ENCODE data around the gene PIK3AP1. TPM values are rescaled to one million over a fixed set of nuclear protein-coding genes. Genes with fewer than 3 reads are reported as not detected.

The PIK3AP1 gene
- polyA plus RNA-seq, 2 donors = 0.31 to 0.47 TPM

DNA sequence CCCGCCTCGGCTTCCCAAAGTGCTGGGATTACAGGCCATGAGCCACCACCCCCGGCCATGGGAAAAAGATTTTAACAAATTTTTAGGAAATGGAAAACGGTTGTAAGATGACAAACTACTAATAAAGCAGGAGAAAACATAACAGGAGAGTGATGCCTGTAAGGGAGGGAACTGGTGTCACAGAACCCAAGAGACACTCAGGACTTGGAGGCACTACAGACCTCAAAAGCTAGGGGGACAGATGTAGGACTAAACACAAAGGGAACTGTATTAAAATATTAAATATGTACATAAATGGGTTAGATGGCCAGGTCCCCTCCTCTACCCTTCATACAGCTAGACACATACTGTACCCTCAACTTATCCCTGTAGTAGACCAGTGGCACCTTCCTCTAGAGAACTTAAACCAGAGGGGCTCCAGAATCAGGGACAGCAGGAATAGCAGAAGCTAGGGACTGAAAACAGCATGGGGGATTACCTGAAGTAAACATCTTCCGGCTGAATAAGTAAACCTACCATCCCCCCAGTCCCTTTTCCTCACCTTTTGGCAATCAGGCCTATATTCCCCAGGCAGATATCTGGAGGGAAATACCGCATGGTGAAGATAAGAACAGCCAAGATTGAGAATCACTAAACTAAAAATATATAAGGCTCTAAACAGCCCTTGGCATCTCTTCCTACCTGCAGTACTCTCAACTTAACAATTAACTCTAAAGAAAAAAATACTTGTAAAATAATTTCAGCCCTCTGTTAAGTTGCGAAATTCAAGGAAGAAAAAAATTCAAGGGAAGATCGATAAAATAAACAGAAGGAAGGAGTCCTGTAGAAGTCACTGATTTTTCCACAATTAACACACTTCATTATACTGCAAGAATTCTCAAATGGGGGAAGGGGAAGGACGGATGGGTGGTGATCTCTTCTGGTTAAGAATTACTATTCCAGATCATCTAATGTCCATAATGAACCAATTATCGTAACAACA lies 149.0 kb downstream of the PIK3AP1 start:
- no peaks in the 10 kb centered on the region for H3K4me1 ChIP-seq (ENCODE audit: control insufficient read depth in 2 of 2, insufficient read depth in 2 of 2, low read length in 1 of 2)
- WGBS, 2 donors = 78 to 86% methylated on average over 10 of the region's 10 CpGs
- H3K9me3 ChIP-seq (ENCODE audit: control insufficient read depth in 2 of 2, insufficient read depth in 1 of 2, low read depth in 1 of 2, low read length in 1 of 2) = no peaks in the 10 kb centered on the region
- no peak overlapping the region for H3K4me3 ChIP-seq (ENCODE audit: low read depth in 1 of 2, low read length in 2 of 2)
- H3K36me3 ChIP-seq (ENCODE audit: control insufficient read depth in 2 of 2, insufficient read depth in 2 of 2, low read length in 1 of 2) = no peaks in the 10 kb centered on the region
- H3K27me3 ChIP-seq (ENCODE audit: control insufficient read depth in 1 of 2, insufficient read depth in 2 of 2, low read length in 2 of 2) = no peaks in the 10 kb centered on the region
- H3K27ac ChIP-seq (ENCODE audit: low read depth in 2 of 2, low read length in 1 of 2) = no peak overlapping the region

DNA sequence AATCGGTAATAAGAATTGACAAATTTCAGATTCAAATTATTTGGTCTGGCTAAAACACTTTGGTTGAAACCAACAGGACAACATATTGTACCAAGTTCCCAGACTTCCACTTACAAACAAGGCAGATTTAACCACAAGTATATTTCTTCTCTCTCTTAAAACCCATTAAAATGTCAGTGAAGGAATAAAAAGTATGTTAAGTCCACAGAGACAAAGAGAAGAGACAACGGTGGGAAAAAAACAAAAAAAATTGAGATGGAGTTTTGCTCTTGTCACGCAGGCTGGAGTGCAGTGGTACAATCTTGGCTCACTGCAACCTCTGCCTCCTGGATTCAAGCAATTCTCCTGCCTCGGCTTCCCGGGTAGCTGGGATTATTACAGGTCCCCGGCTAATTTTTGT lies 149.8 kb downstream of the PIK3AP1 start:
- Histone ChIP-seq H3K9me3 (ENCODE audit: control insufficient read depth in 2 of 2, insufficient read depth in 1 of 2, low read depth in 1 of 2, low read length in 1 of 2) (no peaks in the 10 kb centered on the region), H3K4me3 (ENCODE audit: low read depth in 1 of 2, low read length in 2 of 2) (no peak overlapping the region), H3K27me3 (ENCODE audit: control insufficient read depth in 1 of 2, insufficient read depth in 2 of 2, low read length in 2 of 2) (no peaks in the 10 kb centered on the region), H3K27ac (ENCODE audit: low read depth in 2 of 2, low read length in 1 of 2) (no peak overlapping the region), H3K36me3 (ENCODE audit: control insufficient read depth in 2 of 2, insufficient read depth in 2 of 2, low read length in 1 of 2) (no peaks in the 10 kb centered on the region), H3K4me1 (ENCODE audit: control insufficient read depth in 2 of 2, insufficient read depth in 2 of 2, low read length in 1 of 2) (no peaks in the 10 kb centered on the region)
- 87 to 90% methylated on average over 6 of the region's 6 CpGs for WGBS, 2 donors

DNA sequence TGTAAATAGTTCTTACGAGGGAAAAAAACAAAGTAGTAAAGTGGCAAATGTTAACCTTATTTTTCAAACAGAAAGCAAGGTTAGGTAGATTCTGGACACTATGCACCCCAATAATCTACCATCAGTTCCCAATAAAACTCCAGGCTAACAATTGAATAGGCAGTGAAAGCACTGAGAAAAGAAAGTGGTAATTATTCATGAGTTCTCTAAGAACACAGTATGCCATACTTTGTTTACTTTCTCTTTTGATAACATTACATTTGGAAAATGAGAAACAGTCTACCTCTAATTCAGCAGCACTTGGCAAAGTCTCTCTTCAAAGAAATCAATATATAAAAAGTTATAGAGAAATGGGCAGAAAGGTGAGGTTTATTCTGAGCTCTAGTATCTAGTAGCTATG lies 151.9 kb downstream of the PIK3AP1 start:
- no peaks in the 10 kb centered on the region for H3K4me1 ChIP-seq (ENCODE audit: control insufficient read depth in 2 of 2, insufficient read depth in 2 of 2, low read length in 1 of 2)
- no peak overlapping the region for H3K27ac ChIP-seq (ENCODE audit: low read depth in 2 of 2, low read length in 1 of 2)
- H3K9me3 ChIP-seq (ENCODE audit: control insufficient read depth in 2 of 2, insufficient read depth in 1 of 2, low read depth in 1 of 2, low read length in 1 of 2) = no peaks in the 10 kb centered on the region
- no peak overlapping the region for H3K4me3 ChIP-seq (ENCODE audit: low read depth in 1 of 2, low read length in 2 of 2)
- no peaks in the 10 kb centered on the region for H3K27me3 ChIP-seq (ENCODE audit: control insufficient read depth in 1 of 2, insufficient read depth in 2 of 2, low read length in 2 of 2)
- H3K36me3 ChIP-seq (ENCODE audit: control insufficient read depth in 2 of 2, insufficient read depth in 2 of 2, low read length in 1 of 2) = no peaks in the 10 kb centered on the region
- 59 to 88% methylated on average over 1 of the region's 1 CpG for WGBS, 2 donors

DNA sequence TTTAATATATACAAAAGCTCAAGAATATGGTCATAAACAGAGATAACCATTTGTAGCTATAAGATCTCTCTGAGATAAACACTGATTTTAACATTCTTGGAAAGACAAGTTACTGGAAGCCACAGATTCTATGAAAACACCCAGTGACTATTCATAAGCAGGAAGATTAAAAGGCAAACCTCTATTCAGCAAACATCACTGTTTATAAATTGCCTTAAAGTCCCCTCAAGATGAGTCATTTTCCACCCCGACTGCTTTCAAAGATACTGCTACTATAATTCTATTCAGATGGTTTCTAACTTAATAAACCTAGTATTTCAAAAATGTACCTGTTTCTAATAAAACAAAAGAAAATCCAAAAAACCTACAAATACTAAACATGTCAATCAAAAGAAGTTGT lies 154.5 kb downstream of the PIK3AP1 start:
- Histone ChIP-seq H3K27me3 (ENCODE audit: control insufficient read depth in 1 of 2, insufficient read depth in 2 of 2, low read length in 2 of 2) (no peaks in the 10 kb centered on the region), H3K36me3 (ENCODE audit: control insufficient read depth in 2 of 2, insufficient read depth in 2 of 2, low read length in 1 of 2) (no peaks in the 10 kb centered on the region), H3K4me1 (ENCODE audit: control insufficient read depth in 2 of 2, insufficient read depth in 2 of 2, low read length in 1 of 2) (no peaks in the 10 kb centered on the region), H3K9me3 (ENCODE audit: control insufficient read depth in 2 of 2, insufficient read depth in 1 of 2, low read depth in 1 of 2, low read length in 1 of 2) (no peaks in the 10 kb centered on the region), H3K27ac (ENCODE audit: low read depth in 2 of 2, low read length in 1 of 2) (no peak overlapping the region), H3K4me3 (ENCODE audit: low read depth in 1 of 2, low read length in 2 of 2) (no peak overlapping the region)
- 5 to 7% methylated on average over 1 of the region's 1 CpG for WGBS, 2 donors

DNA sequence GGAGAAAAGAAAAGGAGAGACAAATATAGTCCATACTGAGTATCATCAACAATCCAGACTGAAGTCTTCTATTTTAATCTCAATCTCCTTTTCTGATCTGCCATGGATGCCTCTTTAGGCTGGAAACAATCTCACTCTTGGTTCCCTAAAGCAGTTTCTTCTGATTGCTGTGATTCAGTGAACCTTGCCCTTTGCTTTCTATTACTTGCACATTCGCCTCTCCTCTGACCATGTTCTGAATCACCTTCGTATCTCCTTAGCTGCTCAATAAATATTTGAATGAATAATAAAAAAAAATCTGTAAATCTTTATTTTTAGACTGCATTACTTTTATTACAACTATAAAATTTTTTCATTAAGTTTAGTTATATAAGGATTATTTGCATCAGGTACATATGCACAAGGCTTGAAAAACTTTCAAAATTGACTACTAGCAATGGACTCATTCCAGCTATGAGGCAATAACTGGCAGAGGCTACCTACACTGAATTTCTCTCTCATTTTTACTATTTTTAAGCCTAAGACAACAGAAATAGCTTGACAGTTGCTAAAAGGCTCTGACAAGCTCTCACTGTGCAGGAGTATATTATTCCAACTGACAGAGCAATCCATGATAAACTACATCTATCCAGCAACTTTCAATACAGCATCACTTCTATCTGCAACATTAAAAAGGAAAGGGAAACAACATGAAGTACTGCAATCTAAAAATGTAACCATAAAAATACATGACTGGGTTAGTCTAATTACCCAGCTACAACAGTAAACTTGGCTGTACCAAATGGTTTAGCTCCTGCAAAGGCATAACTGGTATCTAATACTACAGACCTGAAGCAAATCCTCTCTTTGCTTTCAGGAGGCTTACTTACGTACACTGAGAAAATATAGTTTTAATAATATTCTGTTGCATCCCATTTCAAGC lies 159.1 kb downstream of the PIK3AP1 start:
- H3K27me3 ChIP-seq (ENCODE audit: control insufficient read depth in 1 of 2, insufficient read depth in 2 of 2, low read length in 2 of 2) = no peaks in the 10 kb centered on the region
- H3K9me3 ChIP-seq (ENCODE audit: control insufficient read depth in 2 of 2, insufficient read depth in 1 of 2, low read depth in 1 of 2, low read length in 1 of 2) = no peaks in the 10 kb centered on the region
- no peaks in the 10 kb centered on the region for H3K4me1 ChIP-seq (ENCODE audit: control insufficient read depth in 2 of 2, insufficient read depth in 2 of 2, low read length in 1 of 2)
- 90 to 95% methylated on average over 3 of the region's 3 CpGs for WGBS, 2 donors
- no peak overlapping the region for H3K27ac ChIP-seq (ENCODE audit: low read depth in 2 of 2, low read length in 1 of 2)
- peaks cover 0 to 3% of the 10 kb centered on the region in 2 donors for H3K36me3 ChIP-seq (ENCODE audit: control insufficient read depth in 2 of 2, insufficient read depth in 2 of 2, low read length in 1 of 2)
- H3K4me3 ChIP-seq (ENCODE audit: low read depth in 1 of 2, low read length in 2 of 2) = no peak overlapping the region

DNA sequence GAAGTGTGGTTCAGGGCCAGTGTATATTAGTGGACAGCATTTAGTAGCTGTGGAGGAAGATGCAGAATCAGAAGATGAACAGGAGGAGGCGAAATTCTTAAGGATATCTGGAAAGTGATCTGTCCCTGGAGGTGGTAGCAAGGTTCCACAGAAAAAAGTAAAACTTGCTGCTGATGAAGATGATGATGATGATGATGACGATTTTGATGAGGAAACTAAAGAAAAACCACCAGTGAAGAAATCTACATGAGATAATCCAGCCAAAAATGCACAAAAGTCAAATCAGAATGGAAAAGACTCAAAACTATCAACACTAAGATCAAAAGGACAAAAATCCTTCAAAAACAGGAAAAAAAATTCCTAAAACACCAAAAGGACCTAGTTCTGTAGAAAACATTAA lies 159.8 kb downstream of the PIK3AP1 start:
- WGBS, 2 donors = 90 to 91% methylated on average over 2 of the region's 2 CpGs
- no peak overlapping the region for H3K27ac ChIP-seq (ENCODE audit: low read depth in 2 of 2, low read length in 1 of 2)

DNA sequence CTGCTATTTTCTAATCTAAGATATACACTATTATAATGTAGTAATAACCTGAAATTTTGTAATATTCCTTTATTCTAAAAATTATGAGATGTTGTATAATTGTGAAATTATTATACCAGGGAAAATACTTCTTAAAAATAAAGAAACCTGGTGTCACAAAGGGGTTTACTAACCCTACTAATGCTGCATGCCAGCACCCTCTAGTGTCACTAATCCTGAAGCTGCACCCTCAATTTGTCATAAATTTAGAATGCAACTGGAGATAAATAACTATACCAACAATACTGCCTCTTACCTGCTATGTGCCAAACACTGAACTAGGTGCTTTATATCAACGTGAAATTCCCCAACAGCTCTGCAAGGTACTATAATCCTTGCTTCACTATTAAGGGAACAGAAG lies 164.3 kb downstream of the PIK3AP1 start:
- H3K27me3 ChIP-seq (ENCODE audit: control insufficient read depth in 1 of 2, insufficient read depth in 2 of 2, low read length in 2 of 2) = no peaks in the 10 kb centered on the region
- H3K27ac ChIP-seq (ENCODE audit: low read depth in 2 of 2, low read length in 1 of 2) = no peak overlapping the region
- WGBS, 2 donors = 47 to 59% methylated on average over 1 of the region's 1 CpG
- H3K9me3 ChIP-seq (ENCODE audit: control insufficient read depth in 2 of 2, insufficient read depth in 1 of 2, low read depth in 1 of 2, low read length in 1 of 2) = no peaks in the 10 kb centered on the region
- peaks cover 0 to 3% of the 10 kb centered on the region in 2 donors for H3K36me3 ChIP-seq (ENCODE audit: control insufficient read depth in 2 of 2, insufficient read depth in 2 of 2, low read length in 1 of 2)
- no peaks in the 10 kb centered on the region for H3K4me1 ChIP-seq (ENCODE audit: control insufficient read depth in 2 of 2, insufficient read depth in 2 of 2, low read length in 1 of 2)
- H3K4me3 ChIP-seq (ENCODE audit: low read depth in 1 of 2, low read length in 2 of 2) = no peak overlapping the region

More for the DNA sequence above, 159.8 kb downstream of the PIK3AP1 start:
- Histone ChIP-seq H3K27me3 (ENCODE audit: control insufficient read depth in 1 of 2, insufficient read depth in 2 of 2, low read length in 2 of 2) (no peaks in the 10 kb centered on the region), H3K9me3 (ENCODE audit: control insufficient read depth in 2 of 2, insufficient read depth in 1 of 2, low read depth in 1 of 2, low read length in 1 of 2) (no peaks in the 10 kb centered on the region), H3K4me1 (ENCODE audit: control insufficient read depth in 2 of 2, insufficient read depth in 2 of 2, low read length in 1 of 2) (no peaks in the 10 kb centered on the region), H3K36me3 (ENCODE audit: control insufficient read depth in 2 of 2, insufficient read depth in 2 of 2, low read length in 1 of 2) (peaks cover 0 to 3% of the 10 kb centered on the region in 2 donors), H3K4me3 (ENCODE audit: low read depth in 1 of 2, low read length in 2 of 2) (no peak overlapping the region)

DNA sequence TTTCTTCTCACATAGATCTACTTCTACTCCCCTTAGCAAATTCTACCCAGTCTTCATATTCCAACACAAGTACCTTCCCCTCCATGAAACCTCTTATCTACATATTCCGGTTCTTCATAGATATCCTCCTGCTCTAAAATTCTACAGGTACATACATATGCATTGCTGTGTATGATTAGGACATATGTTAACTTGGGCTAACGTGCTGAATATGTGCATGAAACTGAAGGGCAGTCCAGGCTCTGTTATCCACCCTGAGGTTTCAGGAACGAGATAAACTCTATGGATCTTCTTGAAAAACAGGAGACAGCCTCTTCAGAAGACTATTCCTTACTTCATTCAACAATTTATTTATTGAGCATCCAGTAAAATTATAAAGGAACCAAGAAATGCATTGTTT lies 165.0 kb downstream of the PIK3AP1 start:
- WGBS, 2 donors = 89 to 94% methylated on average over 3 of the region's 3 CpGs
- no peaks in the 10 kb centered on the region for H3K9me3 ChIP-seq (ENCODE audit: control insufficient read depth in 2 of 2, insufficient read depth in 1 of 2, low read depth in 1 of 2, low read length in 1 of 2)
- no peak overlapping the region for H3K27ac ChIP-seq (ENCODE audit: low read depth in 2 of 2, low read length in 1 of 2)
- no peaks in the 10 kb centered on the region for H3K4me1 ChIP-seq (ENCODE audit: control insufficient read depth in 2 of 2, insufficient read depth in 2 of 2, low read length in 1 of 2)
- H3K27me3 ChIP-seq (ENCODE audit: control insufficient read depth in 1 of 2, insufficient read depth in 2 of 2, low read length in 2 of 2) = no peaks in the 10 kb centered on the region
- H3K4me3 ChIP-seq (ENCODE audit: low read depth in 1 of 2, low read length in 2 of 2) = no peak overlapping the region
- peaks cover 0 to 3% of the 10 kb centered on the region in 2 donors for H3K36me3 ChIP-seq (ENCODE audit: control insufficient read depth in 2 of 2, insufficient read depth in 2 of 2, low read length in 1 of 2)

DNA sequence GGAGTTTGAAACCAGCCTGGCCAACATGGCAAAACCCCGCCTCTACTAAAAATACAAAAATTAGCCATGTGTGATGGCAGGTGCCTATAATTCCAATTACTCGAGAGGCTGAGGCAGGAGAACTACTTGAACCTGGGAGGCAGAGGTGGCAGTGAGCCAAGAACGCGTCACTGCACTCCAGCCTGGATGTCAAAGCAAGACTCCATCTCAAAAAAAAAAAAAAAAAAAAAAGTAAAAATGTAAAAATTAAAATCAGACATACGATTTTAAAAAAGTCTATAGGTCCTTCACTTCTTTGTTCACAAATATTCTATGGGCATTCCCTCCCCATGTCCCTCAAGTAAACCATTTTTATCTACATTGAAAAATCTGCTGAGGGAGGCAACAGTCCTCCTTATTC lies 171.7 kb downstream of the PIK3AP1 start:
- Histone ChIP-seq H3K36me3 (ENCODE audit: control insufficient read depth in 2 of 2, insufficient read depth in 2 of 2, low read length in 1 of 2) (no peaks in the 10 kb centered on the region), H3K4me1 (ENCODE audit: control insufficient read depth in 2 of 2, insufficient read depth in 2 of 2, low read length in 1 of 2) (no peaks in the 10 kb centered on the region), H3K27me3 (ENCODE audit: control insufficient read depth in 1 of 2, insufficient read depth in 2 of 2, low read length in 2 of 2) (no peaks in the 10 kb centered on the region), H3K4me3 (ENCODE audit: low read depth in 1 of 2, low read length in 2 of 2) (no peak overlapping the region), H3K27ac (ENCODE audit: low read depth in 2 of 2, low read length in 1 of 2) (no peak overlapping the region), H3K9me3 (ENCODE audit: control insufficient read depth in 2 of 2, insufficient read depth in 1 of 2, low read depth in 1 of 2, low read length in 1 of 2) (no peaks in the 10 kb centered on the region)
- 81 to 83% methylated on average over 5 of the region's 5 CpGs for WGBS, 2 donors

Measured in esophagus (tissue), 2 donors.